ENCODE results near the gene RAD1. TPM values are rescaled to one million over a fixed set of nuclear protein-coding genes. Genes with fewer than 3 reads are reported as not detected.

RAD1 gene
- total and polyA plus RNA-seq, 2 of the 8 experiments (the other 6 are each of a cell fraction or from before 2014, with no cell fraction given) = 15.1 to 37.3 TPM

- TF ChIP-seq, protein P1, sequence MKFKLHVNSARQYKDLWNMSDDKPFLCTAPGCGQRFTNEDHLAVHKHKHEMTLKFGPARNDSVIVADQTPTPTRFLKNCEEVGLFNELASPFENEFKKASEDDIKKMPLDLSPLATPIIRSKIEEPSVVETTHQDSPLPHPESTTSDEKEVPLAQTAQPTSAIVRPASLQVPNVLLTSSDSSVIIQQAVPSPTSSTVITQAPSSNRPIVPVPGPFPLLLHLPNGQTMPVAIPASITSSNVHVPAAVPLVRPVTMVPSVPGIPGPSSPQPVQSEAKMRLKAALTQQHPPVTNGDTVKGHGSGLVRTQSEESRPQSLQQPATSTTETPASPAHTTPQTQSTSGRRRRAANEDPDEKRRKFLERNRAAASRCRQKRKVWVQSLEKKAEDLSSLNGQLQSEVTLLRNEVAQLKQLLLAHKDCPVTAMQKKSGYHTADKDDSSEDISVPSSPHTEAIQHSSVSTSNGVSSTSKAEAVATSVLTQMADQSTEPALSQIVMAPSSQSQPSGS (IDR thresholded peaks at IDR 0.05; ENCODE audit: low read length) = 0 out of 2 replicates have a peak, but pooled peaks have one; percentile 48
- no peak for TF ChIP-seq POU5F1 (IDR thresholded peaks at IDR 0.05; ENCODE audit: low read depth, low read length)
- TF ChIP-seq TAF1 (IDR thresholded peaks at IDR 0.05; ENCODE audit: low read depth, low read length) = peak; percentile 98
- TF ChIP-seq JUND (IDR thresholded peaks at IDR 0.05; ENCODE audit: low read length) = no peak
- TF ChIP-seq RBBP5 (IDR thresholded peaks at IDR 0.05; ENCODE audit: borderline replicate concordance, low read depth, low read length) = peak; percentile 79
- TF ChIP-seq KDM5A (IDR thresholded peaks at IDR 0.05; ENCODE audit: low read length) = peak; percentile 92
- no peak for TF ChIP-seq TCF12 (IDR thresholded peaks at IDR 0.05; ENCODE audit: low read depth, low read length)
- TF ChIP-seq SP4 (IDR thresholded peaks at IDR 0.05; ENCODE audit: low read length) = no peak; the same call in 1 of the 2 replicates
- TF ChIP-seq TBP (IDR thresholded peaks at IDR 0.05; ENCODE audit: low read depth, low read length) = peak; percentile 93
- TF ChIP-seq GABPA (IDR thresholded peaks at IDR 0.05; ENCODE audit: borderline replicate concordance, insufficient read depth, low read length) = peak; percentile 90
- TF ChIP-seq CHD1 (IDR thresholded peaks at IDR 0.05; ENCODE audit: low read depth, low read length) = no peak
- TF ChIP-seq CREB1 (IDR thresholded peaks at IDR 0.05) = peak; percentile 53; the same call in 1 of the 2 replicates
- no peak for TF ChIP-seq SIX5 (IDR thresholded peaks at IDR 0.05; ENCODE audit: low read depth, low read length)
- TF ChIP-seq BACH1 (IDR thresholded peaks at IDR 0.05; ENCODE audit: low read length) = no peak
- TF ChIP-seq TEAD4 (IDR thresholded peaks at IDR 0.05; ENCODE audit: low read depth, low read length) = no peak
- TF ChIP-seq KDM1A (IDR thresholded peaks at IDR 0.05; ENCODE audit: borderline replicate concordance, low read length) = no peak
- no peak for TF ChIP-seq CBX8 (IDR thresholded peaks at IDR 0.05; ENCODE audit: borderline replicate concordance, low read depth, low read length)
These were observed at the start of gene RAD1, which contains the start of gene BRIX1 (continued) for GRCh38 chr5:34915139-34915855.

All from H1 (cell line).